ENCODE results near the gene FUZ.

The FUZ gene

GRCh38 chr19:49812997-49813861 is at the start of gene FUZ:
FUZ (minus strand) TSS chr19:49813292; CDS start chr19:49813106, 186 bp downstream.
- no peak for DNase-seq (ENCODE audit: low spot score)

- DNase-seq (ENCODE audit: low spot score): no peak
These were observed 49.5 kb upstream of the FUZ start for GRCh38 chr19:49862391-49863253.

DNA sequence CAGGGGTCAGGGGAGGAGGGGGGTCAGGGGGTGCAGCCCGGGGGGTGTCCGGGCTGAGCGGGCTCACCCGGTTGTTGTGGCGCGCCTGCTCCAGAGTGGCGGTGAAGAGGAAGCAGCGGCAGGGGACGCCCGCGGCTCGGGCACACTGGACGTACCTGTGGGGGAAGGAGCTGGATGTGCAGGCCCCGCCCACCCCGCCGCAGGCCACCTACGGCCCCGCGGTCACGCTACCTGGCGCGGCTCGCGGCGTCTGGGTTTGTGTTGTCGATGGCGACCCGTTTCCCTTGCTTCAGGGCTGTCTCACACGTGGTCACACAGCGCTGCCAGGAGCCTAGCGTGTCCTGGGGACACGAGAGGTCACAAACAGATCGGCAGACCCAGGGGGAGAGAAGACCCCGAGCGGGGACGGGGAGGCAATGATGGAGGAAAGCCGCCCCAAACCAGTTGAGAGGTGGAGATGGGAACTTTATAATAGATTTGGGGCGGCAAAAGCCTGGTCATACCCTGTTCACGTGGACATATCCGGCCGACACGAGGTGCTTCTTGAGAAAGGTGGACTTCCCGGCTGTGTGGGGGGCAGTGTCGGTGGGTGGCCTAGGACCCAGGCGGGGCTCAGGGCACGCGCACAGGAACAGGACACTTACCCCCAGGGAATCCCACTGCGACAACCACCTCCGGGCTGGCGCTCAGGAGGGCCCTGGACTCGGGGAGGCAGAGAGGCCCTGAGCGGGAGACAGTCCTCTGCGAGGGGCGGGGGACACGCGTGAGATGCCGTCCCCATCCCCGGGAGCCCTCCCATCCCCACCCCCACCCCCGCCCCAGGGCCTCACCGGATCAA is 48.7 kb upstream of the FUZ start:
- DNase-seq (ENCODE audit: low spot score): no peak

DNA sequence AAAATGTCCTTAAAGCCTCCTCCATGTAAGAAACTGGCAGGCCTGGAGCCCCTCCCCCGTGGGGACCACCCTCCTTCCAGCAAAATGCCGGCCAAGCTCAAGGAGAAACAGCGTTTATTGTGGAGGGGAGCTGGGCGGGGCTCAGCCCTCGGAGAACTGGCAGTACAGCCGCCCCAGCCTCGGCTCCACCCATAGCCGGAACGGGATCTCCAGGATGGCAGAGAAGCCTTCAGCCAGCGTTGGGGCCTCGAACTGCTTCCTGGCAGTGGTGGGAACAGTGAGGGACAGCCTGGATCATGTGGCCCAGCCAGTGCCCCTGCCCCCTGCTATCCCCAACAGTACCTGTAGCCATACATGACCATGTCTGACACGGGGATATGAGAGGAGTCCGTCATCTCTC is 48.0 kb upstream of the FUZ start:
- no peak for DNase-seq (ENCODE audit: low spot score)

DNA sequence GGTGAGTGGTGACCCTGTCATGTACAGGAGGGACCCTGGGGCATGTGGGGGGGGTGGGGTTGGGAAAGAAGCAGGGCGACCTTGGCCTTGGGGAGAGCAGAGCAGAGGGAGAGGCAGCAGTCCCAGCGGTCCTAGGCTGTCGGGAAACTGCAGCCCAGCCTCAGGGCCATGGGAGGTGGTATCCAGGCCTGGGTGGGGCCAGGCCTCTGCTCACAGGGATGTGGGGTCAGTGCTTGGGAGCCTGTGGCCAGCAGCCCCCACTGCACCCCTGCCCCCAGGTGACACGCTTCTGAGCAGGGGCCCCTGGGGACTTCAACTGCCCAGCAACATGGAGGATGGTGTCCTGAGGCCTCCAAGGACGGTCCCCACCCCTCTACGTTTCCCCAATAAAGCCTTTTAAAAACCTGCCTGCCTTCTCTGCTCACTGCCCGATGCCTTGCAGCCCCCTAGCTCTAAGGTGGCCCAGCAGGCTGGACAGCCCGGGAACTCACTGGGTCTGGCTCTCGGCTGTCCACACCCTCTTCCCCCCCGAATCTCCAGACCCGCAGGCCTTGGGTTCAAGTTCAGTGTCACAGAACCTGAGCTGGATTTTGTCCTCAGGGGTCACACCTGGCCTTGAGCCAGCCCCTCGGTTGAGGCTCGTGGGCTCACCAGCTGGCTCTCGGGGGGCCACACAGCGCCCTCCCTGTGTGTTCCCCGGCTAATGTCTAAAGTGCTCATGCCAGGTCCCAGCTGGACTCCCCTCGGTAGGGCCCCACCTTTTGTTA is 47.4 kb upstream of the FUZ start:
- DNase-seq (ENCODE audit: low spot score): no peak

GRCh38 chr19:49859682-49860335 is 46.7 kb upstream of the FUZ start:
- no peak for DNase-seq (ENCODE audit: low spot score)

DNA sequence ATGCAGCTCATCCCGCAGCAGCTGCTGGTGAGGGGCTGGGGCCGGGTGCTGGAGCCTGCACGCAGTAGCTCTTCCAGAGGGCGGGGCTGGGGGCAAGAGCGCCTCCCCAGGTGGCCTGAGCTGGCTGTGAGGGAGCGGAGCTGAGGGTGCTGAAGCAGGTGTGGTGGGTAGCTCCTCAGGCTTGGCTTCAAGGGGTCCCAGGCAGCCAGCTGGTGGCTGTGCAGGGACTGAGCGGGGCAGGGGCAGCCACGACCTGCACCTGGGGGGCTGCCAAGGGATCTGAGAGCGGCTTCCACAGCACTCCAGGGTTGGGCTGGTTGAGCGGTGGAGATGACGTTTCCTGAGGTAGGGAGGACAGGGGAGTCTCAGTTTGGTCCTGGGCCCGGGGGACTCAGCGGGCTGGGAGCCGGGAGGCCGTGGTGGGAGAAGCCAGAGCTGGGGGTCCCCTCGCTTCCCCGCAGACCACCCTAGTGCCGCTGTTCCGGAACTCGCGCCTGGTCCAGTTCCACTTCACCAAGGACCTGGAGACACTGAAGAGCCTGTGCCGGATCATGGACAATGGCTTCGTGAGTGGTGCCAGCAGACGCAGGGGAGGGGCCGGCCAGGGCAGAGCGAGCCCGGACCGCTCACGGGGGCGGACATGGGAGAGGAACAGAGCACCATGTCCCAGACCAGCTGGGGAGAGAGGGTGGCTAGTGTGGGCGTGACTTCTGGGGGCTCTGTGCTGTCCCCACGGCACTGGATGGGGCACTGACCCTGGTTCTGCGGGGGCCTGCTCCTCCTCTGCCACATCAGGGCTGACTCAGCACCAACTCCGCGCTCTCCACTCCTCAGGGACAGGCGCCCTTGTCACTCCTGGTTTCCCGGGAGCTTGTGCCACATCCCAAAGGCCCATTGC is 45.2 kb upstream of the FUZ start:
- peak; percentile 30 for DNase-seq (ENCODE audit: low spot score)

- DNase-seq (ENCODE audit: low spot score): no peak
These were observed 44.7 kb upstream of the FUZ start for GRCh38 chr19:49857838-49858087.

- DNase-seq (ENCODE audit: low spot score): peak; percentile 26
These were observed 44.2 kb upstream of the FUZ start for GRCh38 chr19:49857061-49857837.

DNA sequence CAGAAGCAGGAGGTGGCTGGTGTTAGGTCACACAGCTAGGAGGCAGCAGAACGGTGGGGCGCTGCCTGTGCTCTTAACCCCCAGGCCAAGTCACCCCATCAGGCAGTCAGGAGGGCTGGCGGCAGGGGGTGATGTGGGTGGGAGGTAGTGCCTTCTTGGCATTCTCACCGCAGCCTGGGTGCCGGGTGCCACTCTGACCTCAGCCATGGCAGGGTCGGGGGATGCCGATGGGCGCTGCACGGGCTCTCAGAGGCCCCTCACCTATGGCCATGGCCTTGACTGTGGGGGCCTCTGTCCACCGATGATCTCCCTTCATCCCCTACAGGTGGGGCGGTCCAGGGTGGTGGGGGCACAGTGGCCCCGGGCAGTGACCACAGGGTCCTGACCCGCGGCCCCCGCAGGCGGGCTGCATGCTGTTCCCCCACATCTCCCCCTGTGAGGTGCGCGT is 43.5 kb upstream of the FUZ start:
- peak; percentile 47 for DNase-seq (ENCODE audit: low spot score)

DNA sequence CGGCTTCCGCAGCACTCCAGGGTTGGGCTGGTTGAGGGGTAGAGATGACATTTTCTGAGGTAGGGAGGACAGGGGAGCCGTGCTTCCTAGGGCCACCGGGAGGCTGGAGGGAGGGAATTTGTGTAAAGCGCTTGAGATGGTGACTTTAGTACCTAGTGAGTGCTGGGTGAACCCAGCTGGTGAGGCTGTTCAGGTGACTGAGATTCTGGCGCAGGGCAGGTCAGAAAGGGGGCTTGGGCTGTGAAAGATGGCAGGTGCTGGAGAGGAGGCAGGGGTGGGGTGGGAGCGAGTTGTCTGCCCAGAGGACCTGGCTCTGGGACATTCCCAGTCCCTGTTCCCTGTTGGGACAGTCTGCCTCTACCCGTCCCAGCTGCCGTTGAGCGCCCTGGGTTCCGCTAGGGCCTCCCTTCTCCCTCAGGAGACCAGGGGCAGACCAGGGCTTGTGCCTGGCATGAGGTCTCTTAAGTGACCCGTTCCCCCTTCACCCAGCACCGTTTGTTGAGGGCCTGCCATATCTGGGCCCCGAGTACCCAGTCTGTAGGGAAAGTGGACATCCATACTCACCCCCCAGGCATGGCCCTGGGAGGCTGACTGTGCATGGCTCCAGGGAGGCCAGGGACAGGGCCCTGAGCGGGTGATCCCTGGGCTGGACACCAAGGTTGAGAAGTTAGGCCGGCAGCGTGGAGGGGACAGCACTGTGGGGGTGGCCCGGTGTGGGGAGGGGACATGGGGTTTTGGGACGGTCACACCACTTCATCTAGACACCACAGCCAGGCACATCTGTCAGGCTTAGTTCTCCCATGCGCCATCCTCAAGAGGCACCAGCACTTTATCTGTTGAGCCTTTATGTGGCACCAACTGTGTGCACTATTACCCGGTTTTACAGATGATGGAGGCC is 42.8 kb upstream of the FUZ start:
- peak; percentile 25 for DNase-seq (ENCODE audit: low spot score)

- no peak for DNase-seq (ENCODE audit: low spot score)
These were observed 42.2 kb upstream of the FUZ start for GRCh38 chr19:49855277-49855675.

DNA sequence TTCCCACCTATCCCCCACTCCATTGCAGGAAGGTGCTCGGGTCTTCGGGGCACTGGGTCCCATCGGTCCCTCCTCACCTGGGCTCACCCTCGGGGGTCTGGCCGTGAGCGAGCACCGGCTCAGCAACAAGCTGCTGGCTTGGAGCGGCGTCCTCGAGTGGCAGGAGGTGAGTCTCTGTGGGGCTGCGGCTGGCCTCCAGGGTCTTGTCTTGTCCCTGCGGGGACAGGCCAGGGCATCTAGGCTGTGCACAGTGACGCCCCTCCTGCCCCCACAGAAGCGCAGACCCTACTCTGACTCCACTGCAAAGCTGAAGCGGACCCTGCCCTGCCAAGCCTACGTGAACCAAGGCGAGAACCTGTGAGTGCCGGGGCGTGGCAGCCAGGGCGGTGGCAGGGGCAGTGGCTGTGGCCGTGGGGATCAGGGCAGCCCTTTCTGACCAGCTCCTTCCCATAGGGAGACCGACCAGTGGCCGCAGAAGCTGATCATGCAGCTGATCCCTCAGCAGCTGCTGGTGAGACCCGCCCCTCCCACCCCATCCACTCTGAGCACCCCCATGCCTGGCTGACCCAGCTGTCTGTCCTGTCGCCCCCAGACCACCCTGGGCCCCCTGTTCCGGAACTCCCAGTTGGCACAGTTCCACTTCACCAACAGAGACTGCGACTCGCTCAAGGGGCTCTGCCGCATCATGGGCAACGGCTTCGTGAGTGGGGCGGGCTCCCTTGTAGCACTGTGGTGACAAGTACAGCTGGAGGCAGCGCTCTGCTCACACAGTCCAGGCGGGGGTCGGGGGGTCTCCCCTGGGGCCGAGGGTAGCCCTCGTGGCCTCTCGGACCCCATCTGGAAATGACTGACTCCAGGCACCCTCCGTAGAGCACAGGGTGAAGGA is 41.5 kb upstream of the FUZ start:
- no peak for DNase-seq (ENCODE audit: low spot score)

GRCh38 chr19:49853852-49854377 is 40.8 kb upstream of the FUZ start:
- DNase-seq (ENCODE audit: low spot score): no peak

- DNase-seq (ENCODE audit: low spot score): peak; percentile 44
These were observed 39.6 kb upstream of the FUZ start for GRCh38 chr19:49852631-49853126.

GRCh38 chr19:49851456-49852259 is 38.6 kb upstream of the FUZ start:
- DNase-seq (ENCODE audit: low spot score): peak; percentile 59
